T-helper 1 cell treated with Interleukin-12 subunit alpha and Interleukin-12 subunit beta and Interleukin-4 antibody, amounts not matched to agents 30 ng/mL and 1 ng/mL, for 36 hours (primary cell): ENCODE results near the gene HLX. TPM values are rescaled to one million over a fixed set of nuclear protein-coding genes. Genes with fewer than 3 reads are reported as not detected.

Experiments used
- intact Hi-C: fragments of 100-400 bp; cut with micrococcal nuclease; formaldehyde crosslinking; loops from one replicate; pipeline ENCODE4 v1.15.1; 2024
- total RNA-seq: library from RNA; stranded (reverse); gene quantifications from 2 replicates; pipeline ENCODE4 v1.2.3, GENCODE V29; 2022

HLX gene
- total RNA-seq, 1 donor from 2014 or later, result 5.2 TPM

GRCh38 chr1:220921498-220921897 is 42.3 kb downstream of the HLX start:
- intact Hi-C loops, result no loop called here

GRCh38 chr1:220921971-220922635 is 42.9 kb downstream of the HLX start:
- intact Hi-C loops, result no loop called here

GRCh38 chr1:220922951-220923350 is 43.7 kb downstream of the HLX start:
- intact Hi-C loops, result no loop called here

GRCh38 chr1:220924331-220924970 is 45.2 kb downstream of the HLX start:
- intact Hi-C loops, result no loop called here

- intact Hi-C loops, result no loop called here
Observed at GRCh38 chr1:220925707-220926106, 46.5 kb downstream of the HLX start.

- intact Hi-C loops, result no loop called here
Observed at GRCh38 chr1:220926146-220926545, 46.9 kb downstream of the HLX start.

- intact Hi-C loops, result no loop called here
Observed at GRCh38 chr1:220927442-220927841, 48.2 kb downstream of the HLX start.

GRCh38 chr1:220928320-220928719 is 49.1 kb downstream of the HLX start:
- intact Hi-C loops, result no loop called here

- intact Hi-C loops, result no loop called here
Observed at GRCh38 chr1:220928725-220929300, 49.6 kb downstream of the HLX start.

GRCh38 chr1:220929304-220929703 is 50.1 kb downstream of the HLX start:
- intact Hi-C loops, result no loop called here

Other genes starting within 250 kb of the HLX start
- gene C1orf115, start 189.1 kb upstream of the HLX start, total RNA-seq, result 0.32 and 0.37 TPM in 2 replicates
- gene MTARC2, start 131.1 kb upstream of the HLX start, total RNA-seq, result not detected in 2 replicates
- gene MTARC1, start 92.5 kb upstream of the HLX start, total RNA-seq, result not detected in 2 replicates